GM12878 (cell line): ENCODE results near the gene PRRG1. TPM values are rescaled to one million over a fixed set of nuclear protein-coding genes. Genes with fewer than 3 reads are reported as not detected.

Experiments
- ATAC-seq: fragments of 200-7000 bp; cut with Tn5 transposase; 3 replicates; pipeline ENCODE4 v1.9.1; 2020; ENCODE audit warnings: mild to moderate bottlenecking, moderate library complexity
- BruUV-seq: library from RNA; stranded (reverse); fragments of 400-500 nt; replicated peaks from 2 replicates; lab custom pipeline; 2021; lab: Mats Ljungman, UMichigan
- CTCF ChIA-PET: fragments of 300-600 bp; sonication (Branson Sonifier 250); formaldehyde crosslinking; extraction: SDS; loops from one replicate; lab custom pipeline; 2021; ENCODE audit warnings: inconsistent platforms; lab: Yijun Ruan, JAX
- POLR2A ChIA-PET: fragments of 350-600 bp; formaldehyde crosslinking; extraction: SDS; loops from one replicate; lab custom pipeline; 2021; ENCODE audit warnings: inconsistent platforms; lab: Charles Lee
- RAD21 ChIA-PET: fragments of 300-600 bp; sonication (Branson Sonifier 250); formaldehyde crosslinking; loops from one replicate; lab custom pipeline; 2023; ENCODE audit warnings: antibody characterized with exemption; ENCODE audit not compliant: unreplicated experiment; lab: Charles Lee
- SMC1A ChIA-PET: fragments of 300-600 bp; sonication (Branson Sonifier 250); formaldehyde crosslinking; loops from one replicate; lab custom pipeline; 2023; ENCODE audit not compliant: unreplicated experiment, uncharacterized antibody; lab: Charles Lee
- DNase-seq: peaks from one replicate; pipeline ENCODE4 v3.0.0-alpha.2; 2011; ENCODE audit warnings: low read depth, low spot score
- FAIRE-seq: peaks from 3 replicates; lab custom pipeline; 2011; peaks lifted over from hg19 to GRCh38; lab: Jason Lieb, UNC
- H2AFZ ChIP-seq: 2 replicates; pipeline ENCODE4 v1.6.0; 2011; ENCODE audit warnings: low read depth, low read length, control low read depth; ENCODE audit not compliant: control insufficient read depth
- H3K27ac ChIP-seq: 2 replicates; pipeline ENCODE4 v1.5.1; 2011; ENCODE audit warnings: control low read depth; ENCODE audit not compliant: control insufficient read depth, insufficient read depth
- H3K27me3 ChIP-seq, 2 experiments: replicated peaks in 1 of 2; 2 replicates each; pipeline versions ENCODE4 v1.6.0 to v1.6.1; 2011; ENCODE audit warnings: low read length in 1 of 2; ENCODE audit not compliant: control insufficient read depth in 2 of 2, insufficient read depth in 2 of 2
- H3K36me3 ChIP-seq, 2 experiments: 2 replicates each; pipeline ENCODE4 v1.5.1; 2011; ENCODE audit warnings: low read length in 1 of 2; ENCODE audit not compliant: control insufficient read depth in 2 of 2, insufficient read depth in 2 of 2
- H3K4me1 ChIP-seq: 2 replicates; pipeline ENCODE4 v1.6.1; 2011; ENCODE audit warnings: mild to moderate bottlenecking, low read length, moderate library complexity, mixed read lengths; ENCODE audit not compliant: control insufficient read depth, insufficient read depth
- H3K4me2 ChIP-seq: 2 replicates; pipeline ENCODE4 v1.6.0; 2011; ENCODE audit warnings: control low read depth; ENCODE audit not compliant: control insufficient read depth, insufficient read depth
- H3K4me3 ChIP-seq: fragments of 200-600 bp; sonication (generic); 2 replicates; pipeline ENCODE4 v1.5.1; 2016
- H3K79me2 ChIP-seq: 2 replicates; pipeline ENCODE4 v1.6.0; 2011; ENCODE audit warnings: low read length; ENCODE audit not compliant: control insufficient read depth, insufficient read depth
- H3K9ac ChIP-seq: 2 replicates; pipeline ENCODE4 v1.8.0; 2011; ENCODE audit warnings: low read length, control low read depth, mixed read lengths; ENCODE audit not compliant: control insufficient read depth, insufficient read depth
- H3K9me3 ChIP-seq: replicated peaks from 3 replicates; pipeline ENCODE4 v1.5.1; 2011; ENCODE audit warnings: mild to moderate bottlenecking, low read length; ENCODE audit not compliant: control insufficient read depth, insufficient read depth
- H4K20me1 ChIP-seq: 2 replicates; pipeline ENCODE4 v1.6.0; 2011; ENCODE audit not compliant: control insufficient read depth, insufficient read depth
- CEBPB ChIP-seq, 2 experiments: fragments of 150-350 bp in 1 of 2; IDR thresholded peaks; 2 replicates each; pipeline ENCODE4 v1.6.1; 2012 to 2014; ENCODE audit warnings: low read depth in 2 of 2, low read length in 2 of 2, borderline replicate concordance in 1 of 2, inconsistent platforms in 1 of 2
- CREM ChIP-seq: IDR thresholded peaks from 2 replicates; pipeline ENCODE4 v1.6.1; 2014; ENCODE audit warnings: antibody characterized with exemption, low read depth
- E2F4 ChIP-seq: IDR thresholded peaks from 2 replicates; pipeline ENCODE4 v1.6.1; 2012; ENCODE audit warnings: low read depth, low read length, improper control_type of control experiment
- EGR1 ChIP-seq, 2 experiments: IDR thresholded peaks; 1 replicate in 1 of 2; 2 replicates in 1 of 2; pipeline ENCODE4 v1.6.1; 2011 to 2012; ENCODE audit warnings: low read depth in 2 of 2, low read length in 2 of 2, borderline replicate concordance in 1 of 2, mild to moderate bottlenecking in 1 of 2, moderate library complexity in 1 of 2
- HSF1 ChIP-seq: fragments of 150-350 bp; IDR thresholded peaks from 2 replicates; pipeline ENCODE4 v1.6.1; 2014; ENCODE audit warnings: mild to moderate bottlenecking, low read depth, low read length
- IKZF2 ChIP-seq, 2 experiments: fragments of 450-650 bp; IDR thresholded peaks; 2 replicates each; pipeline ENCODE4 v1.6.1; 2017; ENCODE audit warnings: mild to moderate bottlenecking in 2 of 2, moderate library complexity in 2 of 2
- JUNB ChIP-seq: IDR thresholded peaks from 2 replicates; pipeline ENCODE4 v1.6.1; 2016; ENCODE audit warnings: antibody characterized with exemption, mild to moderate bottlenecking
- MEF2B ChIP-seq: fragments of 450-650 bp; IDR thresholded peaks from 2 replicates; pipeline ENCODE4 v1.6.1; 2018; ENCODE audit warnings: mild to moderate bottlenecking, moderate library complexity; ENCODE audit not compliant: partially characterized antibody, poor library complexity, severe bottlenecking
- NR2C1 ChIP-seq: fragments of 450-650 bp; IDR thresholded peaks from 2 replicates; pipeline ENCODE4 v1.6.1; 2017; ENCODE audit warnings: antibody characterized with exemption, mild to moderate bottlenecking, moderate library complexity
- RAD21 ChIP-seq: IDR thresholded peaks from 2 replicates; pipeline ENCODE4 v1.6.1; 2011; ENCODE audit warnings: mild to moderate bottlenecking, low read depth, low read length, moderate library complexity; ENCODE audit not compliant: insufficient read depth
- RBBP5 ChIP-seq: fragments of 200-600 bp; sonication (generic); conservative IDR thresholded peaks from 2 replicates; pipeline ENCODE4 v1.6.1; 2016
- SMC3 ChIP-seq: IDR thresholded peaks from 2 replicates; pipeline ENCODE4 v1.6.1; 2011; ENCODE audit warnings: low read length, improper control_type of control experiment, borderline replicate concordance
- SRF ChIP-seq, 2 experiments: IDR thresholded peaks; 2 replicates each; pipeline ENCODE4 v1.6.1; 2011; ENCODE audit warnings: low read depth in 2 of 2, low read length in 2 of 2, mild to moderate bottlenecking in 1 of 2, moderate library complexity in 1 of 2
- USF1 ChIP-seq: IDR thresholded peaks from 2 replicates; pipeline ENCODE4 v1.6.1; 2011; ENCODE audit warnings: borderline replicate concordance, low read depth, mild to moderate bottlenecking, moderate library complexity, mixed read lengths, low read length; ENCODE audit not compliant: insufficient read depth; ENCODE audit errors: extremely low read length
- WGBS: methylation state at CpG from one replicate; pipeline ENCODE4 v1.1.6; 2016; ENCODE audit warnings: low lambda C conversion rate; ENCODE audit not compliant: insufficient replicate concordance, insufficient coverage; ENCODE audit errors: missing lambda C conversion rate; 5-methylcytosine and 5-hydroxymethylcytosine counted together
- in situ Hi-C: fragments of 300-500 bp; cut with MboI; formaldehyde crosslinking; loops from 9 replicates; pipeline ENCODE4 v1.14.3; 2018; ENCODE audit warnings: mixed read lengths
- intact Hi-C: fragments of 100-400 bp; cut with micrococcal nuclease; formaldehyde crosslinking; loops from one replicate; pipeline ENCODE4 v1.14.2; 2022; ENCODE audit not compliant: unreplicated experiment
- polyA plus RNA-seq, 11 experiments: library from polyadenylated mRNA; depleted of rRNA in 4 of 11; unstranded in 6 of 11; stranded (reverse) in 5 of 11; fragments of >200 nt; fragmentation: Nextera tagmentation in 4 of 11; fragmentation: Illumina TruSeq in 1 of 11; extraction: Ambion mirVana in 4 of 11; extraction: Trizol in 1 of 11; gene quantifications; 1 replicate in 1 of 11; 2 replicates in 10 of 11; pipeline versions ENCODE4 v1.2.1 to v1.2.3, GENCODE V29; 2011 to 2016; ENCODE audit warnings: inconsistent platforms in 2 of 11, missing spikeins in 2 of 11, low read depth in 1 of 11
- total RNA-seq, 4 experiments: library from RNA; depleted of rRNA in 3 of 4; stranded (reverse); fragments of >200 nt in 3 of 4; fragmentation: Illumina TruSeq in 1 of 4; extraction: Trizol in 1 of 4; gene quantifications; 2 replicates each; pipeline versions ENCODE4 v1.2.1 to v1.2.3, GENCODE V29; 2013 to 2021

Gene PRRG1
- total and polyA plus RNA-seq, 10 of the 15 experiments (the other 5 are each of a cell fraction or from before 2014, with no cell fraction given), result not detected

GRCh38 chrX:37320541-37321203, 28.5 kb upstream of the PRRG1 start:
- DNase-seq (no peak), FAIRE-seq (no peak), ATAC-seq (no peak)
- ChIA-PET RAD21 (no interaction called here), SMC1A (interaction anchor here (0.6 kb wide), 1 partner anchor 622 kb away, joined by 3 read pairs; no protein-coding TSS in a partner anchor), POLR2A (no interaction called here), CTCF (no interaction called here)
- in situ Hi-C loops, result no loop called here
- H3K9ac ChIP-seq, result no peak overlapping the region
- H4K20me1 ChIP-seq, result no peaks in the 10 kb centered on the region
- TF ChIP-seq CEBPB (IDR thresholded peaks at IDR 0.05; ENCODE audit: borderline replicate concordance in 1 of 2, low read depth in 2 of 2, low read length in 2 of 2), result no peak
- no peak for TF ChIP-seq RBBP5
- TF ChIP-seq SMC3, result no peak
- no peak for TF ChIP-seq SRF (IDR thresholded peaks at IDR 0.05; ENCODE audit: low read depth in 2 of 2, low read length in 2 of 2)
- TF ChIP-seq JUNB, result no peak
- TF ChIP-seq USF1, result no peak
- TF ChIP-seq RAD21, result no peak
- no peak for TF ChIP-seq HSF1
- no peak for TF ChIP-seq EGR1 (IDR thresholded peaks at IDR 0.05; ENCODE audit: borderline replicate concordance in 1 of 2, low read depth in 2 of 2, low read length in 2 of 2)
- TF ChIP-seq NR2C1, result no peak
- no peak for TF ChIP-seq MEF2B
- no peak for TF ChIP-seq IKZF2 (IDR thresholded peaks at IDR 0.05)
- TF ChIP-seq E2F4, result no peak
- TF ChIP-seq CREM, result no peak
- H3K27ac ChIP-seq, result no peak overlapping the region
- intact Hi-C loops, result no loop called here
- no peaks in the 10 kb centered on the region for H3K27me3 ChIP-seq
- H3K36me3 ChIP-seq, result no peaks in the 10 kb centered on the region
- H3K4me2 ChIP-seq, result no peak overlapping the region
- no TSS peak for BruUV-seq
- H3K79me2 ChIP-seq, result no peaks in the 10 kb centered on the region
- H2AFZ ChIP-seq, result no peak overlapping the region
- WGBS, result 0% methylated on average over 5 of the region's 5 CpGs
- no peaks in the 10 kb centered on the region for H3K9me3 ChIP-seq
- no peaks in the 10 kb centered on the region for H3K4me1 ChIP-seq
- H3K4me3 ChIP-seq, result no peak overlapping the region
